ENCODE results near the gene HIVEP1.

DNA sequence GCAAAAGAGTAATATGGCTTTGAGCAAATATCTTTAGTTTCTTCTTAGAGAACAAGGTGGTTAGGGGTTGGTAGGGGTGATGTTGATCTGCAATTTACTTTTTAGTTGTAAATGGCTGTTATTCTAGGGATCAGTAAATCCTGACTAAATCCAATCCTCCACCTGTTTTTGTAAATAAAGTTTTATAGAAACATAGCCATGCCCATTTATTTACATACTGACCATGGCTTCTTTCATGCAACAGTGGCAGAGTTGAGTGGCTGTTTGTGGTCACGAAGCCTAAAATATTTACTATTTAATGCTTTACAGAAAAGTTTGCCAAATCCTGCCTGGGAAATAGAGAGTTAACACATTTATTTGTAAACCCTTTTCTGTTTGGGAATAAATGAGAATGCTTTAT, 14.7 kb downstream of the HIVEP1 start:
- TF ChIP-seq POLR2A (IDR thresholded peaks at IDR 0.05), result no peak
- TF ChIP-seq, protein P1, sequence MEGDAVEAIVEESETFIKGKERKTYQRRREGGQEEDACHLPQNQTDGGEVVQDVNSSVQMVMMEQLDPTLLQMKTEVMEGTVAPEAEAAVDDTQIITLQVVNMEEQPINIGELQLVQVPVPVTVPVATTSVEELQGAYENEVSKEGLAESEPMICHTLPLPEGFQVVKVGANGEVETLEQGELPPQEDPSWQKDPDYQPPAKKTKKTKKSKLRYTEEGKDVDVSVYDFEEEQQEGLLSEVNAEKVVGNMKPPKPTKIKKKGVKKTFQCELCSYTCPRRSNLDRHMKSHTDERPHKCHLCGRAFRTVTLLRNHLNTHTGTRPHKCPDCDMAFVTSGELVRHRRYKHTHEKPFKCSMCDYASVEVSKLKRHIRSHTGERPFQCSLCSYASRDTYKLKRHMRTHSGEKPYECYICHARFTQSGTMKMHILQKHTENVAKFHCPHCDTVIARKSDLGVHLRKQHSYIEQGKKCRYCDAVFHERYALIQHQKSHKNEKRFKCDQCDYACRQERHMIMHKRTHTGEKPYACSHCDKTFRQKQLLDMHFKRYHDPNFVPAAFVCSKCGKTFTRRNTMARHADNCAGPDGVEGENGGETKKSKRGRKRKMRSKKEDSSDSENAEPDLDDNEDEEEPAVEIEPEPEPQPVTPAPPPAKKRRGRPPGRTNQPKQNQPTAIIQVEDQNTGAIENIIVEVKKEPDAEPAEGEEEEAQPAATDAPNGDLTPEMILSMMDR (IDR thresholded peaks at IDR 0.05), result no peak

All from prostate gland (tissue), 2 donors.